ENCODE data around the gene ANKRD23.

Gene ANKRD23

GRCh38 chr2:96832754-96833507 lies 10.9 kb downstream of the ANKRD23 start:
- Histone ChIP-seq H3K4me3 (ENCODE audit: low read depth, low read length) (no peak overlapping the region), H3K18ac (ENCODE audit: low read length) (no peak overlapping the region), H3K9me3 (ENCODE audit: insufficient read depth, low read depth, low read length) (no peaks in the 10 kb centered on the region), H3K36me3 (ENCODE audit: control insufficient read depth in 1 of 2, insufficient read depth in 2 of 2, low read length in 2 of 2) (peaks cover 21% of the 10 kb centered on the region in 2 experiments), H3K14ac (ENCODE audit: low read length) (no peak overlapping the region), H4K91ac (ENCODE audit: low read depth, low read length) (no peak overlapping the region), H3K79me2 (ENCODE audit: control insufficient read depth, insufficient read depth, low read length, poor library complexity) (no peaks in the 10 kb centered on the region), H3K23ac (ENCODE audit: low read length) (no peak overlapping the region), H2AFZ (ENCODE audit: insufficient read depth, low read length, poor library complexity) (no peak overlapping the region), H4K12ac (ENCODE audit: low read depth, low read length) (no peak overlapping the region), H2AK5ac (ENCODE audit: low read length) (no peak overlapping the region), H3K4ac (ENCODE audit: low read depth, low read length) (no peak overlapping the region), H2BK12ac (ENCODE audit: low read length) (peak overlapping the region; percentile 44), H2BK120ac (ENCODE audit: insufficient read depth, low read length, poor library complexity) (no peak overlapping the region), H3K4me1 (ENCODE audit: control insufficient read depth in 1 of 2, insufficient read depth in 2 of 2, low read length in 2 of 2) (peaks cover 18 to 19% of the 10 kb centered on the region in 2 experiments), H4K8ac (ENCODE audit: low read depth, low read length) (peak overlapping the region; percentile 34), H3K9ac (ENCODE audit: low read length) (no peak overlapping the region), H3K27ac (ENCODE audit: low read depth, low read length) (peak overlapping the region; percentile 58), H3K79me1 (ENCODE audit: low read length) (peaks cover 7% of the 10 kb centered on the region), H2BK5ac (ENCODE audit: low read depth, low read length, poor library complexity) (no peak overlapping the region), H3K4me2 (ENCODE audit: low read length) (peak overlapping the region; percentile 52), H3K27me3 (ENCODE audit: insufficient read depth, low read length) (no peaks in the 10 kb centered on the region)
- WGBS (ENCODE audit: extremely low coverage, insufficient coverage, insufficient read length), result no CpG with 5 or more reads among the region's 18 CpGs
- DNase-seq, result peak; percentile 96 to 98

GRCh38 chr2:96832408-96832753 lies 11.4 kb downstream of the ANKRD23 start:
- no peak overlapping the region for H4K8ac ChIP-seq (ENCODE audit: low read depth, low read length)
- no peak overlapping the region for H3K4ac ChIP-seq (ENCODE audit: low read depth, low read length)
- no peak overlapping the region for H3K23ac ChIP-seq (ENCODE audit: low read length)
- H3K4me1 ChIP-seq (ENCODE audit: control insufficient read depth in 1 of 2, insufficient read depth in 2 of 2, low read length in 2 of 2), result peaks cover 13% of the 10 kb centered on the region in 2 experiments
- no peak overlapping the region for H4K12ac ChIP-seq (ENCODE audit: low read depth, low read length)
- H3K14ac ChIP-seq (ENCODE audit: low read length), result no peak overlapping the region
- no peak overlapping the region for H3K9ac ChIP-seq (ENCODE audit: low read length)
- H3K4me3 ChIP-seq (ENCODE audit: low read depth, low read length), result no peak overlapping the region
- no peaks in the 10 kb centered on the region for H3K9me3 ChIP-seq (ENCODE audit: insufficient read depth, low read depth, low read length)
- H3K27me3 ChIP-seq (ENCODE audit: insufficient read depth, low read length), result no peaks in the 10 kb centered on the region
- H3K18ac ChIP-seq (ENCODE audit: low read length), result no peak overlapping the region
- H3K36me3 ChIP-seq (ENCODE audit: control insufficient read depth in 1 of 2, insufficient read depth in 2 of 2, low read length in 2 of 2), result peaks cover 26% of the 10 kb centered on the region in 2 experiments
- H3K27ac ChIP-seq (ENCODE audit: low read depth, low read length), result peak overlapping the region; percentile 29
- H2BK120ac ChIP-seq (ENCODE audit: insufficient read depth, low read length, poor library complexity), result no peak overlapping the region
- H2AK5ac ChIP-seq (ENCODE audit: low read length), result no peak overlapping the region
- peak overlapping the region; percentile 3 for H4K91ac ChIP-seq (ENCODE audit: low read depth, low read length)
- H2AFZ ChIP-seq (ENCODE audit: insufficient read depth, low read length, poor library complexity), result no peak overlapping the region
- no peaks in the 10 kb centered on the region for H3K79me2 ChIP-seq (ENCODE audit: control insufficient read depth, insufficient read depth, low read length, poor library complexity)
- no peak for DNase-seq
- H2BK5ac ChIP-seq (ENCODE audit: low read depth, low read length, poor library complexity), result no peak overlapping the region
- H3K79me1 ChIP-seq (ENCODE audit: low read length), result peaks cover 3% of the 10 kb centered on the region
- no CpG with 5 or more reads among the region's 11 CpGs for WGBS (ENCODE audit: extremely low coverage, insufficient coverage, insufficient read length)
- no peak overlapping the region for H2BK12ac ChIP-seq (ENCODE audit: low read length)
- H3K4me2 ChIP-seq (ENCODE audit: low read length), result peak overlapping the region; percentile 17

- no peak for DNase-seq
- H3K23ac ChIP-seq (ENCODE audit: low read length), result no peak overlapping the region
- H2AFZ ChIP-seq (ENCODE audit: insufficient read depth, low read length, poor library complexity), result no peak overlapping the region
- no peaks in the 10 kb centered on the region for H3K27me3 ChIP-seq (ENCODE audit: insufficient read depth, low read length)
- no peak overlapping the region for H3K4me3 ChIP-seq (ENCODE audit: low read depth, low read length)
- no peak overlapping the region for H2BK12ac ChIP-seq (ENCODE audit: low read length)
- H2BK5ac ChIP-seq (ENCODE audit: low read depth, low read length, poor library complexity), result no peak overlapping the region
- H3K4ac ChIP-seq (ENCODE audit: low read depth, low read length), result no peak overlapping the region
- no peak overlapping the region for H4K91ac ChIP-seq (ENCODE audit: low read depth, low read length)
- H4K12ac ChIP-seq (ENCODE audit: low read depth, low read length), result no peak overlapping the region
- H2BK120ac ChIP-seq (ENCODE audit: insufficient read depth, low read length, poor library complexity), result no peak overlapping the region
- peaks cover 13% of the 10 kb centered on the region in 2 experiments for H3K4me1 ChIP-seq (ENCODE audit: control insufficient read depth in 1 of 2, insufficient read depth in 2 of 2, low read length in 2 of 2)
- H3K27ac ChIP-seq (ENCODE audit: low read depth, low read length), result no peak overlapping the region
- peaks cover 30% of the 10 kb centered on the region in 2 experiments for H3K36me3 ChIP-seq (ENCODE audit: control insufficient read depth in 1 of 2, insufficient read depth in 2 of 2, low read length in 2 of 2)
- no peak overlapping the region for H3K18ac ChIP-seq (ENCODE audit: low read length)
- peaks cover 3% of the 10 kb centered on the region for H3K79me1 ChIP-seq (ENCODE audit: low read length)
- H3K9me3 ChIP-seq (ENCODE audit: insufficient read depth, low read depth, low read length), result no peaks in the 10 kb centered on the region
- H3K4me2 ChIP-seq (ENCODE audit: low read length), result no peak overlapping the region
- no CpG with 5 or more reads among the region's 10 CpGs for WGBS (ENCODE audit: extremely low coverage, insufficient coverage, insufficient read length)
- H3K14ac ChIP-seq (ENCODE audit: low read length), result no peak overlapping the region
- H3K79me2 ChIP-seq (ENCODE audit: control insufficient read depth, insufficient read depth, low read length, poor library complexity), result no peaks in the 10 kb centered on the region
- H2AK5ac ChIP-seq (ENCODE audit: low read length), result no peak overlapping the region
- H3K9ac ChIP-seq (ENCODE audit: low read length), result no peak overlapping the region
- H4K8ac ChIP-seq (ENCODE audit: low read depth, low read length), result no peak overlapping the region
Observed at GRCh38 chr2:96831679-96832078, 12.1 kb downstream of the ANKRD23 start.

DNA sequence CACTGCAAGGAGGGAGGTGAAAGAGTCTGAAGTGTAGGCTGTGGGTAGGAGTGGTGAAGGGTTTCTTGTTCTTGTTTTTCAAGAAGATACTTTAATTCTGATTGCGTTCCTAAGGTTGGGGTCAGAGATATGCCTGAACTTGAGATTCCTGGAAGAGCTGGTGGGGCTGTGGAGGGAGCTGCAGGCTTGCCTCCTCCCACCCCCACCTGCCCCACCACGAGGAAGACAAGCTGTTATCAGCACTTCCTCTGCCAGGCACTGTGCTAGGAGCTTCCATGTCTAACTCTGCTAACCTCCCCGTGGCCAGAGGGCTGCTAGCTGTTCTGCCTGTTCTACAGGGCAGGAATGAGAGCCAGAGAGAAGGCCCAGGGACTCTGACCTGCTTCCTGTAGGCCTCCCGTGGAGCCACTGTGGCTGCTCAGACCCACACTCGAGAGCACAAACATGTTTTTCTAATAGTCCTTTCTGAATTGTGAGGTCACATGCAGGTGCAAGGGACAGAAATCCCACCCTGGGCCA lies 13.7 kb downstream of the ANKRD23 start:
- H3K9ac ChIP-seq (ENCODE audit: low read length), result no peak overlapping the region
- DNase-seq, result no peak
- H3K79me1 ChIP-seq (ENCODE audit: low read length), result peaks cover 3% of the 10 kb centered on the region
- H3K18ac ChIP-seq (ENCODE audit: low read length), result no peak overlapping the region
- H3K27me3 ChIP-seq (ENCODE audit: insufficient read depth, low read length), result no peaks in the 10 kb centered on the region
- H4K8ac ChIP-seq (ENCODE audit: low read depth, low read length), result no peak overlapping the region
- H3K23ac ChIP-seq (ENCODE audit: low read length), result no peak overlapping the region
- no peaks in the 10 kb centered on the region for H3K9me3 ChIP-seq (ENCODE audit: insufficient read depth, low read depth, low read length)
- H3K4me3 ChIP-seq (ENCODE audit: low read depth, low read length), result no peak overlapping the region
- no peak overlapping the region for H2AK5ac ChIP-seq (ENCODE audit: low read length)
- no peak overlapping the region for H3K14ac ChIP-seq (ENCODE audit: low read length)
- H2AFZ ChIP-seq (ENCODE audit: insufficient read depth, low read length, poor library complexity), result no peak overlapping the region
- no peak overlapping the region for H2BK5ac ChIP-seq (ENCODE audit: low read depth, low read length, poor library complexity)
- no peak overlapping the region for H3K4ac ChIP-seq (ENCODE audit: low read depth, low read length)
- peaks cover 13% of the 10 kb centered on the region in 2 experiments for H3K4me1 ChIP-seq (ENCODE audit: control insufficient read depth in 1 of 2, insufficient read depth in 2 of 2, low read length in 2 of 2)
- H3K36me3 ChIP-seq (ENCODE audit: control insufficient read depth in 1 of 2, insufficient read depth in 2 of 2, low read length in 2 of 2), result peaks cover 39 to 40% of the 10 kb centered on the region in 2 experiments
- H4K91ac ChIP-seq (ENCODE audit: low read depth, low read length), result no peak overlapping the region
- no peak overlapping the region for H2BK12ac ChIP-seq (ENCODE audit: low read length)
- H3K79me2 ChIP-seq (ENCODE audit: control insufficient read depth, insufficient read depth, low read length, poor library complexity), result no peaks in the 10 kb centered on the region
- no peak overlapping the region for H2BK120ac ChIP-seq (ENCODE audit: insufficient read depth, low read length, poor library complexity)
- H3K4me2 ChIP-seq (ENCODE audit: low read length), result no peak overlapping the region
- no peak overlapping the region for H4K12ac ChIP-seq (ENCODE audit: low read depth, low read length)
- H3K27ac ChIP-seq (ENCODE audit: low read depth, low read length), result no peak overlapping the region
- WGBS (ENCODE audit: extremely low coverage, insufficient coverage, insufficient read length), result no CpG with 5 or more reads among the region's 5 CpGs

Measured in trophoblast cell (in vitro differentiated cells and primary cell).